CD14-positive monocyte (primary cell): ENCODE measurements around the gene AKR1C4. TPM values are rescaled to one million over a fixed set of nuclear protein-coding genes. Genes with fewer than 3 reads are reported as not detected.
"Not testable (repeated sequence)": the region's sequence is repeated elsewhere in the genome, so short reads cannot be mapped to it uniquely, and the experiment has no call there.

Source experiments
- DNase-seq, 3 donors: peaks; one replicate each; pipeline ENCODE4 v3.0.0-alpha.2; 2011 to 2022
- H2AFZ ChIP-seq: 2 replicates; pipeline ENCODE4 v1.6.0; 2012; ENCODE audit warnings: mild to moderate bottlenecking, low read depth, low read length, inconsistent platforms; ENCODE audit not compliant: insufficient read depth, poor library complexity, severe bottlenecking
- H3K27ac ChIP-seq, 2 donors: 1 replicate in 1 of 2; 2 replicates in 1 of 2; pipeline ENCODE4 v1.5.1; 2012 to 2013; ENCODE audit warnings: low read length in 2 of 2, control low read depth in 1 of 2, inconsistent platforms in 1 of 2, low read depth in 1 of 2, mild to moderate bottlenecking in 1 of 2
- H3K27me3 ChIP-seq, 2 donors: one replicate each; pipeline versions ENCODE4 v1.6.0 to v1.6.1; 2011 to 2013; ENCODE audit warnings: low read length in 2 of 2; ENCODE audit not compliant: control insufficient read depth in 2 of 2, insufficient read depth in 2 of 2
- H3K36me3 ChIP-seq, 2 donors: replicated peaks in 1 of 2; 1 replicate in 1 of 2; 2 replicates in 1 of 2; pipeline versions ENCODE4 v1.5.1 to v1.6.1; 2012 to 2013; ENCODE audit warnings: low read length in 2 of 2, control low read depth in 1 of 2, inconsistent platforms in 1 of 2, mild to moderate bottlenecking in 1 of 2; ENCODE audit not compliant: insufficient read depth in 2 of 2, control insufficient read depth in 1 of 2
- H3K4me1 ChIP-seq, 2 donors: 1 replicate in 1 of 2; 2 replicates in 1 of 2; pipeline versions ENCODE4 v1.5.1 to v1.6.1; 2012 to 2013; ENCODE audit warnings: low read length in 2 of 2, control low read depth in 1 of 2, inconsistent platforms in 1 of 2, mild to moderate bottlenecking in 1 of 2, moderate library complexity in 1 of 2; ENCODE audit not compliant: insufficient read depth in 2 of 2, control insufficient read depth in 1 of 2
- H3K4me2 ChIP-seq: replicated peaks from 2 replicates; pipeline ENCODE3; 2012; ENCODE audit warnings: low read length, moderate library complexity, mild to moderate bottlenecking; ENCODE audit not compliant: poor library complexity, severe bottlenecking; ENCODE audit errors: extremely low read depth
- H3K4me3 ChIP-seq, 3 experiments: fragments of 200-600 bp in 1 of 3; sonication (generic) in 1 of 3; replicated peaks in 1 of 3; 1 replicate in 2 of 3; 2 replicates in 1 of 3; pipeline ENCODE4 v1.5.1; 2011 to 2013; ENCODE audit warnings: low read length in 3 of 3, mild to moderate bottlenecking in 3 of 3, control low read depth in 2 of 3, low read depth in 2 of 3, inconsistent platforms in 1 of 3, moderate library complexity in 1 of 3
- H3K79me2 ChIP-seq: 2 replicates; pipeline ENCODE4 v1.6.0; 2012; ENCODE audit warnings: mild to moderate bottlenecking, control low read depth, inconsistent platforms, low read length, moderate library complexity; ENCODE audit not compliant: insufficient read depth
- H3K9ac ChIP-seq: 2 replicates; pipeline ENCODE4 v1.6.0; 2017; ENCODE audit warnings: low read length, mild to moderate bottlenecking; ENCODE audit not compliant: insufficient read depth, poor library complexity, severe bottlenecking
- H3K9me3 ChIP-seq, 2 donors: replicated peaks in 1 of 2; 1 replicate in 1 of 2; 2 replicates in 1 of 2; pipeline versions ENCODE4 v1.5.1 to v1.6.1; 2012 to 2013; ENCODE audit warnings: low read length in 2 of 2, control low read depth in 1 of 2; ENCODE audit not compliant: control insufficient read depth in 1 of 2, insufficient read depth in 1 of 2
- H4K20me1 ChIP-seq: 2 replicates; pipeline ENCODE4 v1.6.0; 2012; ENCODE audit warnings: mild to moderate bottlenecking, low read length, control low read depth, moderate library complexity; ENCODE audit not compliant: insufficient read depth
- H3K27ac Mint-ChIP-seq, 7 donors: one replicate each; pipeline ENCODE4 v1.8.0; 2020; ENCODE audit warnings: mild to moderate bottlenecking in 7 of 7, mixed read lengths in 7 of 7, moderate library complexity in 6 of 7, inconsistent platforms in 2 of 7
- H3K27me3 Mint-ChIP-seq, 3 donors: one replicate each; pipeline ENCODE4 v1.8.0; 2021 to 2022; ENCODE audit warnings: low read depth in 3 of 3, mild to moderate bottlenecking in 3 of 3, mixed read lengths in 3 of 3, moderate library complexity in 3 of 3, inconsistent platforms in 1 of 3
- H3K36me3 Mint-ChIP-seq, 2 donors: one replicate each; pipeline ENCODE4 v1.8.0; 2020; ENCODE audit warnings: mixed read lengths in 2 of 2, inconsistent platforms in 1 of 2, mild to moderate bottlenecking in 1 of 2
- H3K4me1 Mint-ChIP-seq: one replicate; pipeline ENCODE4 v1.8.0; 2020; ENCODE audit warnings: mild to moderate bottlenecking, mixed read lengths
- H3K4me3 Mint-ChIP-seq, 2 donors: one replicate each; pipeline ENCODE4 v1.8.0; 2020; ENCODE audit warnings: mild to moderate bottlenecking in 2 of 2, mixed read lengths in 2 of 2, moderate library complexity in 1 of 2
- H3K9me3 Mint-ChIP-seq, 7 donors: one replicate each; pipeline ENCODE4 v1.8.0; 2020 to 2022; ENCODE audit warnings: mixed read lengths in 7 of 7, mild to moderate bottlenecking in 6 of 7, moderate library complexity in 6 of 7, inconsistent platforms in 2 of 7
- WGBS: methylation state at CpG from one replicate; pipeline ENCODE4 v1.1.5; 2013; ENCODE audit warnings: missing lambda C conversion rate; ENCODE audit not compliant: insufficient coverage; 5-methylcytosine and 5-hydroxymethylcytosine counted together
- intact Hi-C, 2 donors: fragments of 100-400 bp; cut with micrococcal nuclease; formaldehyde crosslinking; loops; one replicate each; pipeline versions ENCODE4 v1.15.0 to v1.15.1; 2023
- polyA plus RNA-seq, 3 donors: library from polyadenylated mRNA; depleted of rRNA in 1 of 3; unstranded in 2 of 3; stranded (reverse) in 1 of 3; fragments of 300-500 nt in 2 of 3; fragments of >200 nt in 1 of 3; fragmentation: Illumina TruSeq in 2 of 3; gene quantifications; 1 replicate in 2 of 3; 2 replicates in 1 of 3; pipeline ENCODE4 v1.2.3, GENCODE V29; 2012 to 2021
- TF ChIP-seq, protein P1 (sequence below): fragments of 200-600 bp; IDR thresholded peaks from one replicate; pipeline ENCODE4 v1.8.0; 2022; ENCODE audit warnings: antibody characterized with exemption, mild to moderate bottlenecking

Gene AKR1C4
- polyA plus RNA-seq, 3 donors, result not detected

- DNase-seq, result no peak
- 44% methylated on average over 2 of the region's 2 CpGs for WGBS
- TF ChIP-seq, protein P1, sequence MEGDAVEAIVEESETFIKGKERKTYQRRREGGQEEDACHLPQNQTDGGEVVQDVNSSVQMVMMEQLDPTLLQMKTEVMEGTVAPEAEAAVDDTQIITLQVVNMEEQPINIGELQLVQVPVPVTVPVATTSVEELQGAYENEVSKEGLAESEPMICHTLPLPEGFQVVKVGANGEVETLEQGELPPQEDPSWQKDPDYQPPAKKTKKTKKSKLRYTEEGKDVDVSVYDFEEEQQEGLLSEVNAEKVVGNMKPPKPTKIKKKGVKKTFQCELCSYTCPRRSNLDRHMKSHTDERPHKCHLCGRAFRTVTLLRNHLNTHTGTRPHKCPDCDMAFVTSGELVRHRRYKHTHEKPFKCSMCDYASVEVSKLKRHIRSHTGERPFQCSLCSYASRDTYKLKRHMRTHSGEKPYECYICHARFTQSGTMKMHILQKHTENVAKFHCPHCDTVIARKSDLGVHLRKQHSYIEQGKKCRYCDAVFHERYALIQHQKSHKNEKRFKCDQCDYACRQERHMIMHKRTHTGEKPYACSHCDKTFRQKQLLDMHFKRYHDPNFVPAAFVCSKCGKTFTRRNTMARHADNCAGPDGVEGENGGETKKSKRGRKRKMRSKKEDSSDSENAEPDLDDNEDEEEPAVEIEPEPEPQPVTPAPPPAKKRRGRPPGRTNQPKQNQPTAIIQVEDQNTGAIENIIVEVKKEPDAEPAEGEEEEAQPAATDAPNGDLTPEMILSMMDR, result no peak
- Histone ChIP-seq H3K27ac (no peak overlapping the region), H3K9me3 (peaks cover 0 to 3% of the 10 kb centered on the region in 2 donors), H3K4me2 (no peak overlapping the region), H3K36me3 (no peaks in the 10 kb centered on the region), H3K4me1 (no peaks in the 10 kb centered on the region), H3K79me2 (no peaks in the 10 kb centered on the region), H4K20me1 (no peaks in the 10 kb centered on the region), H3K4me3 (no peak overlapping the region), H3K9ac (no peak overlapping the region), H3K27me3 (no peaks in the 10 kb centered on the region), H2AFZ (no peak overlapping the region)
- H3K4me1 Mint-ChIP-seq, result no peaks in the 10 kb centered on the region
- H3K27ac Mint-ChIP-seq, result no peak overlapping the region
- intact Hi-C loops, result no loop called here
- peaks cover 0 to 3% (median 2%) of the 10 kb centered on the region in 3 donors for H3K27me3 Mint-ChIP-seq
- H3K9me3 Mint-ChIP-seq, result peaks cover 0 to 17% (median 2%) of the 10 kb centered on the region in 7 donors
- H3K36me3 Mint-ChIP-seq, result no peaks in the 10 kb centered on the region
- H3K4me3 Mint-ChIP-seq, result no peak overlapping the region
Observed at GRCh38 chr10:5216801-5217200, 20.2 kb downstream of the AKR1C4 start.

DNA sequence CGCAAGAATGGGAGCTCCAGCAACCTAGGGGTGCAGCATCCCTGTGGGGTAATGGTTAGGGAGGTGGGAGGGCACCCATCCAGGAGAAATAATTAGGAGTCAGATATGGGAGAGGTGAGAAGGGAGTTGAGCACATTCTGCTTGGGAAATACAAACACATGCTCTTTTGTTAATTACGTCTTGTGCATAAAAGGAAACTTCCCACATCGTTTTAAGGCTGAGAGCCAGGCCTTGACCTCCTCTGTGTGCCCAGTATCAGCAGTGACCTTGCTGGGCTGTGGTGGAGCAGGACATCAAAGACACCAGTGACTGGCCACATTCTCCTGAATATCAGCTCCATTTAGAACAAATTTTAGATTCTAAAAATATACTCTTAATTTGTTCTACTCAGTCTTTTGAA, 22.6 kb downstream of the AKR1C4 start:
- intact Hi-C loops, result no loop called here
- H4K20me1 ChIP-seq, result no peaks in the 10 kb centered on the region
- Mint-ChIP-seq H3K9me3 (peaks cover 5 to 18% (median 9%) of the 10 kb centered on the region in 7 donors), H3K27me3 (peaks cover 1 to 2% (median 2%) of the 10 kb centered on the region in 3 donors), H3K4me3 (no peak overlapping the region), H3K27ac (peak overlapping the region in 1 of 7 donors; percentile 2), H3K36me3 (no peaks in the 10 kb centered on the region), H3K4me1 (no peaks in the 10 kb centered on the region)
- H3K4me1 ChIP-seq, result no peaks in the 10 kb centered on the region
- no peaks in the 10 kb centered on the region for H3K27me3 ChIP-seq
- H3K9me3 ChIP-seq, result peaks cover 0 to 14% of the 10 kb centered on the region in 2 donors
- no peak overlapping the region for H3K4me2 ChIP-seq
- H3K27ac ChIP-seq, result no peak overlapping the region
- H3K4me3 ChIP-seq, result no peak overlapping the region
- no peaks in the 10 kb centered on the region for H3K79me2 ChIP-seq
- no peak for DNase-seq
- TF ChIP-seq, protein P1, result no peak
- 100% methylated on average over 1 of the region's 3 CpGs for WGBS
- H3K9ac ChIP-seq, result no peak overlapping the region
- H2AFZ ChIP-seq, result no peak overlapping the region
- H3K36me3 ChIP-seq, result no peaks in the 10 kb centered on the region

DNA sequence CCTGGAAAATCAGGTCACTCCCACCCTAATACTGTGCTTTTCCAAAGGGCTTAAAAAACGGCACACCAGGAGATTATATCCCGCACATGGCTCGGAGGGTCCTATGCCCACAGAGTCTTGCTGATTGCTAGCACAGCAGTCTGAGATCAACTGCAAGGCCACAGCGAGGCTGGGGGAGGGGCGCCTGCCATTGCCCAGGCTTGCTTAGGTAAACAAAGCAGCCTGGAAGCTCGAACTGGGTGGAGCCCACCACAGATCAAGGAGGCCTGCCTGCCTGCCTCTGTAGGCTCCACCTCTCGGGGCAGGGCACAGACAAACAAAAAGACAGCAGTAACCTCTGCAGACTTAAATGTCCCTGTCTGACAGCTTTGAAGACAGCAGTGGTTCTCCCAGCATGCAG, 26.3 kb downstream of the AKR1C4 start:
- H3K4me3 ChIP-seq, DNase-seq, H3K27ac ChIP-seq, H3K27ac Mint-ChIP-seq, H3K27me3 Mint-ChIP-seq, H3K27me3 ChIP-seq, H3K36me3 Mint-ChIP-seq, H3K9ac ChIP-seq, H3K79me2 ChIP-seq, H3K4me3 Mint-ChIP-seq, H2AFZ ChIP-seq, H3K36me3 ChIP-seq, H3K4me1 Mint-ChIP-seq, H4K20me1 ChIP-seq, H3K4me1 ChIP-seq, H3K4me2 ChIP-seq, intact Hi-C loops: not testable (repeated sequence)
- H3K9me3 Mint-ChIP-seq, result peaks cover 8 to 22% (median 10%) of the 10 kb centered on the region in 7 donors
- 90% methylated on average over 4 of the region's 7 CpGs for WGBS
- peaks cover 0 to 11% of the 10 kb centered on the region in 2 donors for H3K9me3 ChIP-seq
